Naive B cell (primary cell): ENCODE results near the gene RGN. TPM values are rescaled to one million over a fixed set of nuclear protein-coding genes. Genes with fewer than 3 reads are reported as not detected.

Experiments used
- ATAC-seq, 2 donors: fragments of 150-1000 bp; cut with Tn5 transposase; 2 replicates each; pipeline ENCODE4 v1.10.0; 2021; ENCODE audit warnings: low read depth in 2 of 2, mild to moderate bottlenecking in 2 of 2, moderate library complexity in 2 of 2
- DNase-seq: peaks from one replicate; pipeline ENCODE4 v3.0.0; 2022
- H3K27ac Mint-ChIP-seq, 6 donors: one replicate each; pipeline ENCODE4 v1.8.0; 2020 to 2022; ENCODE audit warnings: mild to moderate bottlenecking in 6 of 6, mixed read lengths in 6 of 6, moderate library complexity in 5 of 6, inconsistent platforms in 2 of 6
- H3K27me3 Mint-ChIP-seq, 3 donors: one replicate each; pipeline ENCODE4 v1.8.0; 2021 to 2022; ENCODE audit warnings: mixed read lengths in 3 of 3, mild to moderate bottlenecking in 1 of 3
- H3K36me3 Mint-ChIP-seq, 2 donors: one replicate each; pipeline ENCODE4 v1.8.0; 2020 to 2022; ENCODE audit warnings: mixed read lengths in 2 of 2, inconsistent platforms in 1 of 2, mild to moderate bottlenecking in 1 of 2
- H3K4me1 Mint-ChIP-seq, 3 donors: one replicate each; pipeline ENCODE4 v1.8.0; 2020 to 2022; ENCODE audit warnings: mixed read lengths in 3 of 3, inconsistent platforms in 1 of 3, mild to moderate bottlenecking in 1 of 3, moderate library complexity in 1 of 3
- H3K4me3 Mint-ChIP-seq, 8 donors: one replicate each; pipeline ENCODE4 v1.8.0; 2020 to 2022; ENCODE audit warnings: mild to moderate bottlenecking in 8 of 8, mixed read lengths in 8 of 8, moderate library complexity in 8 of 8, inconsistent platforms in 2 of 8
- H3K9me3 Mint-ChIP-seq, 7 donors: one replicate each; pipeline ENCODE4 v1.8.0; 2020 to 2022; ENCODE audit warnings: mixed read lengths in 7 of 7, mild to moderate bottlenecking in 5 of 7, inconsistent platforms in 2 of 7, moderate library complexity in 1 of 7
- polyA plus RNA-seq, 6 donors: library from polyadenylated mRNA; unstranded; fragments of 300-500 nt; fragmentation: Illumina TruSeq; gene quantifications; one replicate each; pipeline ENCODE4 v1.2.3, GENCODE V29; 2021; ENCODE audit warnings: low read depth in 6 of 6

Gene RGN
- polyA plus RNA-seq, result not detected

GRCh38 chrX:47078129-47079043 lies at the start of gene RGN:
RGN (plus strand) TSS chrX:47078443; CDS start chrX:47081145, 2,702 bp downstream.
- no peaks in the 10 kb centered on the region for H3K27me3 Mint-ChIP-seq
- H3K4me1 Mint-ChIP-seq, result no peaks in the 10 kb centered on the region
- H3K4me3 Mint-ChIP-seq, result no peak within 1 kb of the TSS
- DNase-seq (no peak), ATAC-seq (no peak)
- no peaks in the 10 kb centered on the region for H3K36me3 Mint-ChIP-seq
- H3K27ac Mint-ChIP-seq, result no peak within 1 kb of the TSS
- no peaks in the 10 kb centered on the region for H3K9me3 Mint-ChIP-seq

- Mint-ChIP-seq H3K9me3 (no peaks in the 10 kb centered on the region), H3K36me3 (peaks cover 0 to 6% of the 10 kb centered on the region in 2 donors), H3K27ac (no peak overlapping the region), H3K27me3 (peaks cover 0 to 8% (median 0%) of the 10 kb centered on the region in 3 donors), H3K4me3 (no peak overlapping the region), H3K4me1 (peaks cover 0 to 7% (median 4%) of the 10 kb centered on the region in 3 donors)
- peak; percentile 34 for DNase-seq
- ATAC-seq, result peak in 1 of 2 donors; percentile 30
These were observed 47.9 kb upstream of the RGN start for GRCh38 chrX:47030339-47030738.

DNA sequence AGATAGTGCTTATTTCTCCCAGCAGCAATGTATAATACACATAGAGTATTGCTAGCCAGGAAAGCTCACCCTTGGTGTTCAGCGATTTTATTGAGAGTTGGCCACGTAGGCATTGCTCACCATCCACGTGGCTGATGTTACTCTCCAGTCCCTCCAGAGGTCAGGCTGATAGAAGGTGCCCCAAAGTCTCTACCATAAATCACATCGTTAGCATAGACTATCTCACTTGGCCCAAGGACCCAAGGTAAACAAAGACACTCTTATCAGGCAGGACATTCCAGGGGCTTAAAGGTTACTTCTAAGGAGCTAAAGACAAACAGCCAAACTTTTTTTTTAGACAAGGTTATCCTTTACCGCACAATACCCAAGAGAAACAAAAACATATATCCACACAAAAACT lies 30.3 kb upstream of the RGN start:
- Mint-ChIP-seq H3K4me3 (no peak overlapping the region), H3K36me3 (peaks cover 7 to 13% of the 10 kb centered on the region in 2 donors), H3K27me3 (no peaks in the 10 kb centered on the region), H3K4me1 (no peaks in the 10 kb centered on the region), H3K27ac (no peak overlapping the region), H3K9me3 (peaks cover 4 to 18% (median 11%) of the 10 kb centered on the region in 7 donors)
- DNase-seq (no peak), ATAC-seq (no peak)

GRCh38 chrX:47059142-47059874 lies 18.9 kb upstream of the RGN start:
- Mint-ChIP-seq H3K4me3 (no peak overlapping the region), H3K27ac (no peak overlapping the region), H3K4me1 (no peaks in the 10 kb centered on the region), H3K36me3 (no peaks in the 10 kb centered on the region), H3K27me3 (no peaks in the 10 kb centered on the region), H3K9me3 (no peaks in the 10 kb centered on the region)
- DNase-seq, result no peak
- no peak for ATAC-seq

- Mint-ChIP-seq H3K27me3 (no peaks in the 10 kb centered on the region), H3K9me3 (no peaks in the 10 kb centered on the region), H3K27ac (no peak overlapping the region), H3K36me3 (no peaks in the 10 kb centered on the region), H3K4me1 (no peaks in the 10 kb centered on the region), H3K4me3 (no peak overlapping the region)
- no peak for ATAC-seq
- DNase-seq, result no peak
These were observed 17.5 kb upstream of the RGN start for GRCh38 chrX:47060708-47061107.

DNA sequence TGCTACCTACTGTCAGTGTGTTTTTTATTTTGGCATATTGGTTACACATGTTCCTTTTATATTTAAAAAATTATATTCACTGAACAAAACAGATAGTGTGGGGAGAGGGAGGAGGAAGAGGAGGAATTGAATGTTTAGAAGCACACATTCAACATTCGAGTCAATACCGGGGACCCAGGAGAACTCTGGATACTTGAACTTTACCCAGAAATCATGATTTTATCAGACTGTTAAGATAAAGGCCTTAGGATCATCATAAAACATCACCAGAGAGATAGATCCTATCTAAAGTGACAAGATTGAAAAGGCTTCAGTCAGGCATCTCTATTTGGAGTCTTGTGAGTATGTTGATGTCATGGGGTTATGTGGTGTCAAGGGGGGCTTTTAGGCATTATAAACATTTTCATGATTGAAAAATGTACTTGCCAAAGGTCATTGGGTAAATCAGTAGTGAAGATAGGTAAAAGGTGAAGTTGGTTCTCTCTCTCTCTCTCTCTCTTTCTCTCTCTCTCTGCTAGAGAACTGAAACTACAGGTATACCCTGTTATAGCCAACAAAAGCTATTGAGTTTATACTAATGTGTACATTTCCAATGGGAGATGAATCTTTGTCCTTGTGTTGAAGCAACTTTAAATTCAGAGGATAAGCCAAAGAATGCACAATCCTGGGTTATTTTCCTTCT lies 16.9 kb upstream of the RGN start:
- ATAC-seq (no peak), DNase-seq (no peak)
- H3K27ac Mint-ChIP-seq, result peak overlapping the region in 1 of 6 donors; percentile 39
- H3K27me3 Mint-ChIP-seq, result no peaks in the 10 kb centered on the region
- no peaks in the 10 kb centered on the region for H3K36me3 Mint-ChIP-seq
- H3K4me1 Mint-ChIP-seq, result no peaks in the 10 kb centered on the region
- H3K9me3 Mint-ChIP-seq, result no peaks in the 10 kb centered on the region
- no peak overlapping the region for H3K4me3 Mint-ChIP-seq

GRCh38 chrX:47063179-47063578 lies 15.1 kb upstream of the RGN start:
- no peak overlapping the region for H3K4me3 Mint-ChIP-seq
- ATAC-seq, result no peak
- no peaks in the 10 kb centered on the region for H3K36me3 Mint-ChIP-seq
- H3K4me1 Mint-ChIP-seq, result no peaks in the 10 kb centered on the region
- H3K27ac Mint-ChIP-seq, result no peak overlapping the region
- no peak for DNase-seq
- H3K9me3 Mint-ChIP-seq, result no peaks in the 10 kb centered on the region
- H3K27me3 Mint-ChIP-seq, result no peaks in the 10 kb centered on the region

DNA sequence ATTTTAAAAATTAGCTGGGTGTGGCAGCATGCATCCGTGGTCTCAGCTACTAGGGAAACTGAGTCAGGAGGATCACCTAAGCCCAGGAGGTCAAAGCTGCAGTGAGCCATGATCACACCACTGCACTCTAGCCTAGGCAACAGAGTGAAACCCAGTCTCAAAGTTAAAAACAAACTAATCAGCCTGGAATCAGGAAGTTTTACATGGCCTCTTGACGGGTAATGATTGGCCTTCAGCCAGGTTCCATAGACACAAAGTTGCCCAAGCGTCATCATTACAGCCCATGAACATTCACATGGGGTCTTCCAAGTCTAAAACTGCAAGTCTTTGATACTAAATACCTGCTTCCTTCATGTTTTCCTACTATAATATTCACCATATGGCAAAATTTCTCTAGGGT lies 10.0 kb upstream of the RGN start:
- H3K27ac Mint-ChIP-seq, result no peak overlapping the region
- no peaks in the 10 kb centered on the region for H3K4me1 Mint-ChIP-seq
- H3K27me3 Mint-ChIP-seq, result no peaks in the 10 kb centered on the region
- no peak for DNase-seq
- H3K9me3 Mint-ChIP-seq, result no peaks in the 10 kb centered on the region
- no peak overlapping the region for H3K4me3 Mint-ChIP-seq
- no peaks in the 10 kb centered on the region for H3K36me3 Mint-ChIP-seq
- no peak for ATAC-seq

GRCh38 chrX:47068720-47069119 lies 9.5 kb upstream of the RGN start:
- Mint-ChIP-seq H3K27ac (peak overlapping the region in 1 of 6 donors; percentile 39), H3K4me1 (no peaks in the 10 kb centered on the region), H3K36me3 (no peaks in the 10 kb centered on the region), H3K4me3 (no peak overlapping the region), H3K27me3 (no peaks in the 10 kb centered on the region), H3K9me3 (no peaks in the 10 kb centered on the region)
- DNase-seq (no peak), ATAC-seq (no peak)

DNA sequence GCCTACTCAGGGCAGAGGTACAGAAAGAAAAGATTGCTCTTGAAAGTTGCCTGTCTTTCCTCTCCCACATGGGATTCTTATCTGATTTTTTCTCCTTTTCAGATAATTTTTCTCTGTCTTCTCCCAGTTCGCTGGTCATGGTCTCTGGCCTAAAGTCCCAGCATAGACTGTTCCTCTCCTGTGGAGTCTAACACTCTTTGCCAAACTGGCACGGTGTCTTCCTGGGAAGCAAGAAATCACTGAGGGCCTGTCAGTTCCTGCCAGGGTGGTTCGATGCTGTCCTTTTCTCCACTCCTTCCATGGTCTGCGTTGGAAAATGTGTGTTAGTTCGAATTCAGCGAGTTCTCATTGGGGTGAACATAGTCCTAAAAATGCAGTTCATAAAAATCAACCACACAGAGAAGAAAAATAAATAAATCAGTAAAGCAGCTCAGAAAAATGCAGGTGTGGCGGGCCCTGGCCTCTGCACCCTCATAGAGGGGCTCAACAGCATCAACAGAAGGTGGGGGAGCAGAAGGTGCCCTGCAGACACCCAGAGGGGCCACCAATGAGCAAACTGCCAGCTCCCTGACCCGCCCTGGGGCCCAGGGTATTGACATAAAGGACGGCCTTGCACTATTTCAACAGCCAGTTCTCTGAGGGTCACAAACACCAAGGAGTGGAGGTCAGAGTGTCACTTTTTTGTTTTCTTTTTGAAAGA lies 2.1 kb downstream of the RGN start:
- Mint-ChIP-seq H3K4me1 (no peaks in the 10 kb centered on the region), H3K27me3 (no peaks in the 10 kb centered on the region), H3K36me3 (no peaks in the 10 kb centered on the region), H3K27ac (peak overlapping the region in 1 of 6 donors; percentile 4), H3K9me3 (no peaks in the 10 kb centered on the region), H3K4me3 (no peak overlapping the region)
- DNase-seq, result no peak
- no peak for ATAC-seq

DNA sequence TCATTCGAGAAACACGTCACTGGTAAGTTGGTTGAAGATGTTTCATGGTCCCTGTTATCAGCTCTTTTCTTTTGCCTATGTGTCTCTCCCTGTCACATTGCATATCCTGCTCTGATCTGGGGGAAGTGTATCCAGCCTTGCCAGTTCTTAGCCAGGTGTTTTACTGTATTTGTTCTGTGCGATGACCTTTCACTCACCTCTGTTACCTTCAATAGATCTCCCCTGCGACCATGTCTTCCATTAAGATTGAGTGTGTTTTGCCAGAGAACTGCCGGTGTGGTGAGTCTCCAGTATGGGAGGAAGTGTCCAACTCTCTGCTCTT lies 2.6 kb downstream of the RGN start:
- Mint-ChIP-seq H3K9me3 (no peaks in the 10 kb centered on the region), H3K36me3 (no peaks in the 10 kb centered on the region), H3K4me1 (no peaks in the 10 kb centered on the region), H3K27me3 (no peaks in the 10 kb centered on the region), H3K27ac (no peak overlapping the region), H3K4me3 (no peak overlapping the region)
- no peak for ATAC-seq
- DNase-seq, result no peak

- Mint-ChIP-seq H3K27ac (no peak overlapping the region), H3K9me3 (no peaks in the 10 kb centered on the region), H3K27me3 (no peaks in the 10 kb centered on the region), H3K36me3 (no peaks in the 10 kb centered on the region), H3K4me3 (no peak overlapping the region), H3K4me1 (no peaks in the 10 kb centered on the region)
- DNase-seq, result no peak
- no peak for ATAC-seq
These were observed 13.0 kb downstream of the RGN start for GRCh38 chrX:47091149-47091775.

DNA sequence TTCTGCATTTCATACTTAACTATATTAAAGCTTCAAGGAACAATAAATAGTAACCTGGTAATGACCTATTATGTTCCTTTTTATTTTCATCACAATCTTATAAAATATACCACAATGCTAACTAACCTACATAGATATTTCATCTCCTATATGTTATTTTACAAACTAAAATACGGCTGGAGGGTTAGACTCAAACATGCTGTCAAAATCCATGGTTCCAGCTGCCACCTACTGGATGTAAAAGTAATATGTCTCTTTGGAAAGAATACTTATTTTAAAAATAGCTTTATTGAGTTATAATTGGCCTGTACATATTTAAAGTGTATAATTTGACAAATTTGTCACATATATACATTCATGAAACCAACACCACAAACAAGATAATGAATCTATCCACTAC lies 15.0 kb downstream of the RGN start:
- DNase-seq (no peak), ATAC-seq (no peak)
- Mint-ChIP-seq H3K27ac (no peak overlapping the region), H3K4me1 (no peaks in the 10 kb centered on the region), H3K36me3 (no peaks in the 10 kb centered on the region), H3K27me3 (no peaks in the 10 kb centered on the region), H3K9me3 (no peaks in the 10 kb centered on the region), H3K4me3 (no peak overlapping the region)
